NCI-H510A treated with DMSO at 0.1 percent for 48 hours (cell line): Measurements from ENCODE around the gene ATP11A.

Source experiments
- DNase-seq: peaks from one replicate; lab custom pipeline; 2025; lab: John Stamatoyannopoulos, UW

The ATP11A gene

GRCh38 chr13:112821340-112822055 is 131.7 kb downstream of the ATP11A start:
- DNase-seq = no peak

DNA sequence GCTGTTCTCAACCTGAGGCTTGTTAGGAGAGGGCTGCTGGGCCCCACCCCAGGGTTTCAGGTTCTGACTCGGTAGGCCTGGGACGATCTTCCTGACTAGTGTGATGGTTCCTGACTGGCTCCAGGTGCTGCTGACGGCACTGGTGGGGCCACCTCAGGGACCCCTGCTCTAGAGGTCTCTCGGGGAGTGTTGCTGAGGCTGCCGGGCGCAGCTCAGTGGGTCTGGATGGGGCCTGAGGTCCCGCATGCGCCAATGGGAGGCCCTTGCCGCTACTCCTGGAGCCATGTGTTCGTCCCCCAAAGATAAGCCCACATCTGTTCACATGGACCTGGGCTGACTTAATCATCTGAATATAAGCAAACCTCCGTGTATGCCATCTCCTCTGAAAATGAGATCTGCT is 133.0 kb downstream of the ATP11A start:
- no peak for DNase-seq

DNA sequence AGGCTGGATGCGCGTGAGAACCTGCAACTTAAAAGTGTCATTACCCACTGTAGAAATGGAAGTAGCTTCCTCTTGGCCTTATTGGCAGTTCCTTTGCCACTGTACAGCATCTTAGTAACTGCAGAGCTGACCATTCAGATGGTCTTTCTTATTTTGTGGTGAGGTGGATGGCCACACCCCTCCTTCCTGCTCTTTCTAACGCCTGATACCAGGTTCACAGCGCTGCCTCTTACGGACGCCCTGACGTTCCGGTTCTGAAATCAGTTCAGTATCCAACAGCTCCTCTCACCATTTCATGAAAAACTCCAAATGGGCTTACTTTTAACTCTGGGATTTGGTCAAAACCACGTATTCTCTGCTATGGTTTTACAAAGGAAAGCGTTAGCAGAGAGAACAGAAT is 134.6 kb downstream of the ATP11A start:
- no peak for DNase-seq

GRCh38 chr13:112825071-112825470 is 135.2 kb downstream of the ATP11A start:
- DNase-seq = no peak

DNA sequence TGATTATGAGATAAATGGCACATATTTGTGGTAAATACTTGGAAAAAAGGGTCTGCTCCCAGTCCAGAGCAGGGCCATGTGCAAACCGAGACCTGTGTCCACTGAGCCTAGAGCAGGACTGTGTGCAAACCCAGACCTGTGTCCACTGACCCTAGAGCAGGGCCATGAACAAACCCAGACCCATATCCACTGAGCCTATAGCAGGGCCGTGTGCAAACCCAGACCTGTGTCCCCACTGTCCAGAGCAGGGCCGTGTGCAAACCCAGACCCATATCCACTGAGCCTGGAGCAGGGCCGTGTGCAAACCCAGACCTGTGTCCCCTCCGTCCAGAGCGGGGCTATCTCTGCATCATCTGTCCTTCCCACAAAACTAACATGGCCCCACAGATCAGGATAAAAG is 136.0 kb downstream of the ATP11A start:
- no peak for DNase-seq

DNA sequence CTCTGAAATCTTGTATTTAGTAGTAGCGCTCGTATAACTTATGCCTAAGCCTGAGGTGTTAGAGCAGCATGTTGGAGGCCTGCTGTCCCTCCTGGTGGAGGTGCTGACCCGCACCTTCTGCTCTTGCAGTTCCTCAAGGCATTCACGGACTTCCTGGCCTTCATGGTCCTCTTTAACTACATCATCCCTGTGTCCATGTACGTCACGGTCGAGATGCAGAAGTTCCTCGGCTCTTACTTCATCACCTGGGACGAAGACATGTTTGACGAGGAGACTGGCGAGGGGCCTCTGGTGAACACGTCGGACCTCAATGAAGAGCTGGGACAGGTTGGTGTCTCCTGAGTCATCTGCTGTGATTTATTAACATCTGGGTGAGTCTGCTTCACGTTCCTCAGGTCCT is 136.7 kb downstream of the ATP11A start:
- DNase-seq = no peak

DNA sequence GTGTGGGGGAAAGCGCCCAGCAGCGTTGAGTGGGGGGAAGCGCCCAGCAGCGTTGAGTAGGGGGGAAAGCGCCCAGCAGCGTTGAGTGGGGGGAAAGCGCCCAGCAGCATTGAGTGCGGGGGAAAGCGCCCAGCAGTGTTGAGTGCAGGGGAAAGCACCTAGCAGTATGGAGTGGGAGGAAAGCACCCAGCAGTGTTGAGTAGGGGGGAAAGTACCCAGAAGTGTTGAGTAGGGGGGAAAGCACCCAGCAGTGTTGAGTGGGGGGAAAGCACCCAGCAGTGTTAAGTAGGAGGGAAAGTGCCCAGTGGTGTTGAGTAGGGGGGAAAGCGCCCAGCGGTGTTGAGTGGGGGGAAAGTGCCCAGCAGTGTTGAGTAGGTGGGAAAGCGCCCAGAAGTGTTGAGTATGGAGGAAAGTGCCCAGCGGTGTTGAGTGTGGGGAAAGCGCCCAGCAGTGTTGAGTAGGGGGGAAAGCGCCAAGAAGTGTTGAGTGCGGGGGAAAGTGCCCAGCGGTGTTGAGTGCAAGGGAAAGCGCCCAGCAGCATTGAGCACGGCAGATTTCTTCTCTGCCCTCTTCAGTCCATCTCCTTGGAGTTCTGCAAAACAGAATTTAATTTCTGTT is 138.4 kb downstream of the ATP11A start:
- DNase-seq = no peak

GRCh38 chr13:112828756-112829155 is 138.9 kb downstream of the ATP11A start:
- no peak for DNase-seq

DNA sequence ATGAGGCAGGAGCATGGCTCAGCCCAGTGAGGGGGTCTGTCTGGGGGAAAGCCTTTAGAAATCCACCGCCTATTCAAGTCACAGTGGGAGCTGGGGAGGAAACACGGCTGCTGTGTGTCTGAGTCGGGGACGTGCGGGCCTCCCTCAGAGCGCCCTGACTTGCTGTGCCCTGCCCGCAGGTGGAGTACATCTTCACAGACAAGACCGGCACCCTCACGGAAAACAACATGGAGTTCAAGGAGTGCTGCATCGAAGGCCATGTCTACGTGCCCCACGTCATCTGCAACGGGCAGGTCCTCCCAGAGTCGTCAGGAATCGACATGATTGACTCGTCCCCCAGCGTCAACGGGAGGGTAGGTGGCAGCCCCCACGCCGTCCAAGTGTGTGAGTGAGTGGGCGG is 141.4 kb downstream of the ATP11A start:
- DNase-seq = no peak

DNA sequence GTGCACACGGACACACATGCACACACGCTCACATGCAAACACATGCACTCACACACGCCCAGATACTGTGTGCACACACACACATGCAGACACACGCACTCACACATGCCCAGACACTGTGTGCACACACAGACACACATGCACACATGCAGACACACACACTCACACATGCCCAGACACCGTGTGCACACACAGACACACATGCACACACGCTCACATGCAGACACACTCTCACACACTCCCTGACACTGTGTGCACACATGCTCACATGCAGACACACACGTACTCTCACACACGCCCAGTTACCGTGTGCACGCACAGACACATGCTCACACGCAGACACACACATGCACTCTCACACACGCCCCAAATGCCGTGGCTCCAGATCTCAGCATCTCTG is 142.0 kb downstream of the ATP11A start:
- DNase-seq = no peak

DNA sequence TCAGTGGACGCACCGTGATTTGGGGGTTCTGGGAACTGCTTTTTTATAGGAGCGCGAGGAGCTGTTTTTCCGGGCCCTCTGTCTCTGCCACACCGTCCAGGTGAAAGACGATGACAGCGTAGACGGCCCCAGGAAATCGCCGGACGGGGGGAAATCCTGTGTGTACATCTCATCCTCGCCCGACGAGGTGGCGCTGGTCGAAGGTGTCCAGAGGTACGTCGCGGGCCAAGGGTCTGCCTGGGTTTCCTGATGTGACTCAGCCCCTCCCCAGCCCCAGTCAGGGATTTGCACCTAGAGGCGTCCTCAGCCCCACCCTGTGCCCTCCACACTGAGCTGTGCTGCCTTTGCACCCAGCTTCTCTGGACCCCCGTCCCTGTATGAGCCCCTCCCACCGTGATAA is 143.0 kb downstream of the ATP11A start:
- no peak for DNase-seq

DNA sequence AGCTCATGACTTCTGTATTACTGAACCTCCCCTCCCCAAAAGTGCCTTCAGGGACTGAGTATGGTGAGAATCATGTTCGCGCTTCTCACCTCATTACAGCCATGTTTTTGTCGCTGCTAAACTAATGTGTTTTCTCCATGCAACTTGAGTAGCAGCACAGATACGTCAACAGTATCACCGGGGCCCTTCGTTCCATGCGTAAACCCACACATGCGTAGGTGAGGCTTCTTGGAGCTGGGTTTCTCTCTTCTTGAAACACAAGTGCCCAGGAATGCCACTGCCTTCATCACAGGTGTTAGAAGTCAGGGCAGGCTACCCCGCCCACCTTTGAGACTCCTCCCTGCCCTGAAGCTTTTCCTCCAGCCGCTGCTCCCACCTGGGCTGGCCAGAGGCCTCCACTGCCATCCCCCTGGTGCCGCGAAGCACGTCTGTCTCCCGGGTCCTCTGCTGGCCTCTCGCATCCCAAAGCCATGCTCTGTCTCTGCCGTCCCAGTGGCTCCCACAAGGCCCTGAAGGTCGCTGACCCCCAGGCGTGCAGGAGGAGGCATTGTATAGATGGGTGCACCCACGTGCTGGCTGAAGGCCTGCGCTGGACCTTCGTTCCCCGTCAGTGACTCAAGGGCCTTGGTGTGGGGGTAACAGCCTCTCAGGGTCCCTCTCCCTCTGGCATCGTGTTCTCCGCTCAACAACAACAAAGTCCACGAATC is 143.9 kb downstream of the ATP11A start:
- no peak for DNase-seq

DNA sequence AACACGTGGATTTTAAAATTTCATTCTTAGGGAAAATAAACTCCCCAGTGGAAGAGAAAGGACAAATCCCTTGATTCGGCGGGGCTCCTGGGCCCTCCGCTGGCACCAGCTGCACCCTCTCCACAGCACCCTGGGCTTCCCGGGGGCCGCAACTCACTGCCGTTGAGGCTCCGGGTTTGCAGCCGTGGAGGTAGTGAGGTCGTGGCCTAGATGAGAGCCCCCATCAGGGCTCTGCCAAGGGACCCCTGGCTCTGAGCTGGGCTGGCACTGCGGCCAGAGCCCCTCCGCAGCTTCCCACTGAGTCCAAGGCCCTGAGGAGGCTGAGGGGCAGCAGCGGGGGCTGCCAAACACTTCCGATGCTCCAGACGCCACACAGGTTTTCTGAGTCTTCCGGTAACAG is 145.5 kb downstream of the ATP11A start:
- DNase-seq = no peak

- DNase-seq = no peak
Measured at GRCh38 chr13:112835796-112836195, 146.0 kb downstream of the ATP11A start.

DNA sequence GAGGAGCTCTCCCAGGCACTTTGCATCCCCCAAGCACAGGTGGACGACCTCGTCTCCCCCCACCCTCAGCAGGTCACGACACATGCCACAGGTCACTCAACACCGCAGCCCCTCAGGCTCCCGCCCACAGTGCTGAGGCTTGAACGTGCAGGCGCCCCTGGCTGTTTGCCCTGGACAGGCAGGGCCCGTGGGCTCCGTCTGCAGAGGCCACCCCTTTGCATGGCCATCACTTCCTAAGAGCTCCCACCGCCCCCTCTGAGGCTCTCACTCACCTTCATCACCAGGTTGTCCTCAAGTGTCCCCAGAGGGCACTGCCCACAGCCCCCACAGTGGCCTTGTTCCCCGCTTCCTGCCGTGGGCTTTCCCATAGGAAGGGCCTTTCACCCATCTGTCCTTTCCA is 147.1 kb downstream of the ATP11A start:
- no peak for DNase-seq

GRCh38 chr13:112837371-112838037 is 147.7 kb downstream of the ATP11A start:
- DNase-seq = no peak

DNA sequence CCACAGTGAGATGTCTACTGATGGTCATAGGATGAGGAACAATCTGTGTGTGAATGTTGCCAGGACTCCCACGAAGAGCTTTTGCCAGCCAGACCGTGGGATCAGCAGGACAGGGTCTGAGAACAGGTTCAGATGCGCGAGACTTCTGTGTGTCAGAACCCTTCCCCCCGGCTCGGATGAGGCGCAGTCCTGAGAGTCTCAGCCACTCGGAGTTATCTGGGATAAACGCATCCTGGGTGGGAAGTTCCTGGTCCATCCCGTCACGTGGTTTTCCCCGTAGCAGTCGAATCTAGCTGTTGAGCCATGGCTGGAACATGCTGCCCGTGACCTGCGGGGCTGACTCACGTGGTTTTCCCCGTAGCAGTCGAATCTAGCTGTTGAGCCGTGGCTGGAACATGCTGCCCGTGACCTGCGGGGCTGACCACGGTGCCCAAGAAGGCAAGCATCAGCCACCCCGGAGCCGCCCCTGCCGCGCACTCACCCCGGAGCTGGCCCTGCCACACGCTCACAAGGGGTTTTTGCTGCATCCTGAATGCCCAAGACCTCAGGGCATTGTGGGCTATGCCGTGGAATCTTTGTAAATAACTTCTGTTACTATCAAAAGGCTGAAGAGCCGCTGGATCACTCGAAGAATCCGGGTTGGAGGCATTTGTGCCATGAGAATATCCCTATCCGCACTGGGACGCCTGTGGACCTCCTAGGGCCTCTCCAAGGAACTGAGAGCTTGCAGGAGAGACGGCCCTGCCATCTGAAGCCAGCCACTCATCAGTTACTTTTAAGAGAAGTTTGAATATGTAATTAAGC is 148.4 kb downstream of the ATP11A start:
- DNase-seq = no peak

GRCh38 chr13:112838842-112839117 is 148.9 kb downstream of the ATP11A start:
- no peak for DNase-seq

- DNase-seq = no peak
Measured at GRCh38 chr13:112839356-112840105, 149.7 kb downstream of the ATP11A start.

- DNase-seq = no peak
Measured at GRCh38 chr13:112840472-112841302, 150.8 kb downstream of the ATP11A start.
